Measurements from ENCODE around the gene C16orf90. TPM values are rescaled to one million over a fixed set of nuclear protein-coding genes. Genes with fewer than 3 reads are reported as not detected.

The C16orf90 gene
- total RNA-seq, 4 donors from 2014 or later = not detected

DNA sequence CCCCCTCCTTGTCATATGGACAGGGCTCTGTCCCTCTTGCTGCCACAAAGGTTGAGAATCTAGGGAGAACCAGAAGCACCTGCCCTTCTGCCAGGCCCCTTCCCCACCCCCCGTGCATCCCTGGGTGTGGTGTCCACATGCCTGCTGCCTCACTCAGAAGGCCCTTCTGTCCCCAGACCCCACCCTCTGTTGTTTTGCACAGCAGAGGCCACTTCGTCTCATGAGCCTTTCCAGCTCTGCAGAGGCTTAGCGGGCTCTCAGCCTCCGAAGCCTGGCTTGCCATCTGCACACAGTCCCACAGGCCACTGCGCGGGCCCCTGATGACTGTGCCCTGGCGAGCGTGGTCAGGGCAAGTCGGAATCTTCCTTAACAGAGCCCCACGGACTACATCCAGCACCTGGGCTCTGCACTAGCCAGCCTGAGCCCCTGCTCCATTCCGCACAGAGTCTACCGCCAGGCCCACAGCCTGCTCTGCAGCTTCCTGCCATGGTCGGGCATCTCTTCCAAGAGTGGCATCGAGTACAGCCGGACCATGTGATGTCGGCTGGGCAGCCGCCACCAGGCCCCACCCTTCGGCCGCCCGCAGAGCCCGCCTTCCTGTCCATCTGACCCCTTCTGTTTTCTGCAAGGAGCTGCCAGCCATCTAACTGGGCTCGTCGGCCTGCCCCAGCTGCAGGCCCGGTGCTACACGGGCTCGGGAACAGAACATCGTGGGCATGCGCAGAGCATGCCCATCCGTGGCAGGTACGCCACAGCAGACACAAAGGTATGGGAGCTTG is 10.8 kb downstream of the C16orf90 start:
- WGBS, 2 donors = 93 to 95% methylated on average over 18 to 26 of the region's 30 CpGs
- Histone ChIP-seq H3K9me3 (no peaks in the 10 kb centered on the region), H3K4me3 (replicated peaks in 1 of 3) (no peak overlapping the region), H3K4me1 (no peaks in the 10 kb centered on the region), H3K27ac (no peak overlapping the region), H3K36me3 (peaks cover 50 to 61% of the 10 kb centered on the region in 2 donors), H3K27me3 (no peaks in the 10 kb centered on the region)
- DNase-seq = no peak
- intact Hi-C loops (cut with DNase I) = no loop called here
- no peak for TF ChIP-seq POLR2A (IDR thresholded peaks at IDR 0.05)
- TF ChIP-seq, protein P1, sequence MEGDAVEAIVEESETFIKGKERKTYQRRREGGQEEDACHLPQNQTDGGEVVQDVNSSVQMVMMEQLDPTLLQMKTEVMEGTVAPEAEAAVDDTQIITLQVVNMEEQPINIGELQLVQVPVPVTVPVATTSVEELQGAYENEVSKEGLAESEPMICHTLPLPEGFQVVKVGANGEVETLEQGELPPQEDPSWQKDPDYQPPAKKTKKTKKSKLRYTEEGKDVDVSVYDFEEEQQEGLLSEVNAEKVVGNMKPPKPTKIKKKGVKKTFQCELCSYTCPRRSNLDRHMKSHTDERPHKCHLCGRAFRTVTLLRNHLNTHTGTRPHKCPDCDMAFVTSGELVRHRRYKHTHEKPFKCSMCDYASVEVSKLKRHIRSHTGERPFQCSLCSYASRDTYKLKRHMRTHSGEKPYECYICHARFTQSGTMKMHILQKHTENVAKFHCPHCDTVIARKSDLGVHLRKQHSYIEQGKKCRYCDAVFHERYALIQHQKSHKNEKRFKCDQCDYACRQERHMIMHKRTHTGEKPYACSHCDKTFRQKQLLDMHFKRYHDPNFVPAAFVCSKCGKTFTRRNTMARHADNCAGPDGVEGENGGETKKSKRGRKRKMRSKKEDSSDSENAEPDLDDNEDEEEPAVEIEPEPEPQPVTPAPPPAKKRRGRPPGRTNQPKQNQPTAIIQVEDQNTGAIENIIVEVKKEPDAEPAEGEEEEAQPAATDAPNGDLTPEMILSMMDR (IDR thresholded peaks at IDR 0.05) = no peak

DNA sequence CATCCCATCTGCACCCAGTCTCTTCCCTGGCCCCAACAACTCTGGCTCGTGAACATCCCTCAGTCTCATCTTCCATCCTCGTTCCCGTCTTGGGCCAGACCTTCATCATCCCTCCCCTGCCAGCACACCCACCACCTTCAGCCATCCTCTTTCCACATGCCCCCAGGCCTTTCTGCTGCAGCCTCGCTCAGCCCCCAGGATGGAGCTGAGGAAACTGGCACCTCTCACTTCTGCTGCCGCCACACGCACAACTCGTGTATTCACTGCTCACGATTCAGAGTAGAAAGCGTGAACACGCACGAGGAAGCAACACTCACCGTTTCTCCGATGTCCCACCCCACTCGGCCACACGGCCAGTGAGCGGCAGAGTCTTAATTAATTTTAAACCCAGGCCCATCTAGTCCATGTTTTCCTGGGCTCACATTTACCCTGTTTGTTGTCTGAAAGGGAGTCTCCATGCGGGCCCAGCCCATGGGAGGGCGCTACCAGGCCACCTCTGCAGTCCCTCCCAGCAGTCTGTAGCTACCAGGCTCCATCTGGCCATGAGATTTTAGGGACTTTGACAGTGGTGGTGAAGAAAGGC is 12.5 kb downstream of the C16orf90 start:
- intact Hi-C loops (cut with DNase I) = no loop called here
- WGBS, 2 donors = 96 to 97% methylated on average over 17 to 18 of the region's 18 CpGs
- TF ChIP-seq, protein P1 (IDR thresholded peaks at IDR 0.05) = no peak
- no peak for TF ChIP-seq POLR2A (IDR thresholded peaks at IDR 0.05)
- DNase-seq = no peak
- peaks cover 53 to 66% of the 10 kb centered on the region in 2 donors for H3K36me3 ChIP-seq
- H3K9me3 ChIP-seq = no peaks in the 10 kb centered on the region
- H3K27ac ChIP-seq = no peak overlapping the region
- no peaks in the 10 kb centered on the region for H3K27me3 ChIP-seq
- no peak overlapping the region for H3K4me3 ChIP-seq (replicated peaks in 1 of 3)
- no peaks in the 10 kb centered on the region for H3K4me1 ChIP-seq

DNA sequence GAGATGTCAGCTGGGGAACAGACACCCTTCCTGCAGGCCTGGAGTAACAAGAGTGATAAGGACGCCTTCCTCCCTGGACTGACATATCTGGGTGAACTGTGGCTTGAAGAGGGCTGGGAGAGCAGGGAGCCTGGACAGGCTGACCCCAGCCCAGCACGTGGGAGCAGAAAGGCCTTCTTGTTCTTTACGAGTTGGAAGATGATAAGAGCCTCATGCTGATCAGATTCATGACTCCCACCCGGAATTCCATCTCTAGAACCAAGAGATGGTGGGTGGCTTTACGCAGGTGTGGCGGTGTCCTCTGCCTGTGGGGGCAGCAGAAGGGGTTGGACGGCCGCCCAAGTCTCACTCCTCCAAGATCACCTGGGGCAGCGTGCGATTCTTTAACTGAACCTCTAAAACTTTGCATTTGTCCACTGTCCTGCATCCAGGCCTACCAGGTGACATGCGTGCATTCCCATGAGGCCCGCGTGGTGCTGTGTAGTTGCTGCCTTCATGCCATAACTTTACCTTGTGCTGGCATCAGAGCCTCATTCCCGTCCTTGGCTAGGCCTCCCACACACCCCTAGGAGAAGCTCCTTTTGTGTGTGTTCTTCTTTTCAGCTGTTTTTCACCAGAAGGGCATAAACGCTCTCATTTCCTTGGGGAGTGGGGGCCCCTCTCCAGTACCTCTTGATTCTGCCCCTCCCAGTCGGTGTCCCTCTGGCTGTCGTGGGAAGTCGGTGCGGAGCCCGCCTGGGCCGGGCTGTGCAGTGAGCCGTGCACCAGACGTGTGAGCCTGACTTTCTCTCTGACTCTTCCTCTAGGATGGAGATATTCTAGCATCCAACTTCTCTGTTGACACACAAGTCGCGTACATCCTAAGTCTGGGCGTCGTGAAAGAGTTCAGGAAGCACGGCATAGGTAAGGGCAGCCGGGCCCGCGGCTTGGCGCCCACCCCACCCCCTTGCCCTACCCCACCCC is 13.3 kb downstream of the C16orf90 start:
- H3K27ac ChIP-seq = no peak overlapping the region
- WGBS, 2 donors = 92 to 94% methylated on average over 29 to 31 of the region's 32 CpGs
- H3K4me1 ChIP-seq = no peaks in the 10 kb centered on the region
- H3K27me3 ChIP-seq = no peaks in the 10 kb centered on the region
- no peak for DNase-seq
- TF ChIP-seq, protein P1 (IDR thresholded peaks at IDR 0.05) = no peak
- TF ChIP-seq POLR2A (IDR thresholded peaks at IDR 0.05) = no peak
- H3K36me3 ChIP-seq = peaks cover 53 to 66% of the 10 kb centered on the region in 2 donors
- H3K4me3 ChIP-seq (replicated peaks in 1 of 3) = no peak overlapping the region
- intact Hi-C loops (cut with DNase I) = no loop called here
- H3K9me3 ChIP-seq = no peaks in the 10 kb centered on the region

DNA sequence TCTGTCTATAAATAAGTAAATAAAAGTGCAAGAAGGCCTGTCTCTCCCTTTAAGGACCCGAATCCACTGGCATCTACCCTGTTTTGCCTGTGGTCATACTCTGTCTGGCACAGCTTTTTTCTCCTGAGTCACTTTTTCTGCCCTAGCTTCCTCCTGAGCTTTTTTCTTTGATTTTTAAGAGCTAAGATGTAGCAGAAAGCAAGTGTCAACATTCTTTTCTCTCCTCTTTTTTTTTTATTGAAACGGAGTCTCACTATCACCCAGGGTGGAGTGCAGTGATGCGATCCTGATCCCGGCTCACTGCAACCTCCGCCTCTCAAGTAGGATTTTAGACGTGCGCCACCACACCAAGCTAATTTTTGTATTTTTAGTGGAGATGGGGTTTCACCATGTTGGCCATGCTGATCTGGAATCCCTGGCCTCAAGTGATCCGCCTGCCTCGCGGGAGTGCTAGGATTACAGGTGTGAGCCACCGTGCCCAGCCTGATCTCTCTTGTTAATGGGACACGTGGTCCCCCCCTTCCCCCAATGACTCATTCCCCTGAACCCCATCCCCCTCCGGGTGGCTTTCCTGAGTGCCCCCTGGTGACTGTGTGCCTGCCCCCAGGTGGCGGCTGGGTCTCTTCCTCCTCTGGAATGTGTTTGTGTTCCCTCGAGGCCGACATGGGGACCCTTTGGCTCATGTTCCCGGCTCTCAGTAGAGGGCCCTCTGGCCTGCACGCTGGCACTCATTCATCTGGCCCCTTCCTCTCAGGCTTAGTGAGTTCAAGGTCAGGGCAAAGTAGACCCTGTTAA is 14.2 kb downstream of the C16orf90 start:
- no peaks in the 10 kb centered on the region for H3K27me3 ChIP-seq
- H3K36me3 ChIP-seq = peaks cover 49 to 59% of the 10 kb centered on the region in 2 donors
- H3K9me3 ChIP-seq = no peaks in the 10 kb centered on the region
- intact Hi-C loops (cut with DNase I) = no loop called here
- DNase-seq = no peak
- no peak overlapping the region for H3K4me3 ChIP-seq (replicated peaks in 1 of 3)
- H3K4me1 ChIP-seq = no peaks in the 10 kb centered on the region
- TF ChIP-seq, protein P1 (IDR thresholded peaks at IDR 0.05) = no peak
- no peak overlapping the region for H3K27ac ChIP-seq
- WGBS, 2 donors = 75 to 76% methylated on average over 15 to 17 of the region's 18 CpGs

Data from thyroid gland (tissue), 4 donors.